CD4-positive, alpha-beta memory T cell (primary cell): ENCODE data around the gene RPS28. TPM values are rescaled to one million over a fixed set of nuclear protein-coding genes. Genes with fewer than 3 reads are reported as not detected.

Source experiments
- CTCF ChIA-PET: fragments of 350-600 bp; sonication (Branson Sonifier 250); formaldehyde crosslinking; loops from one replicate; lab custom pipeline; 2021; ENCODE audit warnings: inconsistent platforms; ENCODE audit not compliant: partially characterized antibody; lab: Charles Lee
- POLR2A ChIA-PET: fragments of 350-600 bp; sonication (Branson Sonifier 250); formaldehyde crosslinking; loops from one replicate; lab custom pipeline; 2021; ENCODE audit not compliant: partially characterized antibody; lab: Charles Lee
- DNase-seq, 5 donors: peaks; one replicate each; pipeline versions ENCODE4 v3.0.0 to v3.0.0-alpha.2; 2020 to 2022; ENCODE audit warnings: mixed read lengths in 1 of 5
- H3K27ac ChIP-seq: one replicate; pipeline ENCODE4 v1.7.0; 2013; ENCODE audit warnings: low read depth, low read length
- H3K27me3 ChIP-seq: 2 replicates; pipeline ENCODE4 v1.7.0; 2013; ENCODE audit warnings: mild to moderate bottlenecking, low read length, moderate library complexity; ENCODE audit not compliant: insufficient read depth
- H3K36me3 ChIP-seq: 2 replicates; pipeline ENCODE4 v1.7.0; 2013; ENCODE audit warnings: mild to moderate bottlenecking, low read length, moderate library complexity; ENCODE audit not compliant: insufficient read depth
- H3K4me1 ChIP-seq: 2 replicates; pipeline ENCODE4 v1.7.0; 2013; ENCODE audit warnings: mild to moderate bottlenecking, low read length, moderate library complexity; ENCODE audit not compliant: insufficient read depth
- H3K4me3 ChIP-seq, 2 donors: one replicate each; pipeline ENCODE4 v1.7.0; 2013; ENCODE audit warnings: low read length in 2 of 2, mild to moderate bottlenecking in 1 of 2
- H3K9me3 ChIP-seq, 2 donors: one replicate each; pipeline ENCODE4 v1.7.0; 2013; ENCODE audit warnings: low read length in 2 of 2, control low read depth in 1 of 2; ENCODE audit not compliant: control insufficient read depth in 1 of 2
- H3K27ac Mint-ChIP-seq, 7 donors: one replicate each; pipeline ENCODE4 v1.8.0; 2020 to 2021; ENCODE audit warnings: mixed read lengths in 7 of 7, mild to moderate bottlenecking in 6 of 7, inconsistent platforms in 3 of 7, moderate library complexity in 3 of 7
- H3K27me3 Mint-ChIP-seq, 2 donors: one replicate each; pipeline ENCODE4 v1.8.0; 2020 to 2021; ENCODE audit warnings: mixed read lengths in 2 of 2
- H3K36me3 Mint-ChIP-seq, 2 donors: one replicate each; pipeline ENCODE4 v1.8.0; 2020 to 2021; ENCODE audit warnings: mixed read lengths in 2 of 2, inconsistent platforms in 1 of 2, mild to moderate bottlenecking in 1 of 2
- H3K4me1 Mint-ChIP-seq, 4 donors: one replicate each; pipeline ENCODE4 v1.8.0; 2020 to 2021; ENCODE audit warnings: mixed read lengths in 4 of 4, mild to moderate bottlenecking in 1 of 4
- H3K4me3 Mint-ChIP-seq, 8 donors: one replicate each; pipeline ENCODE4 v1.8.0; 2020 to 2021; ENCODE audit warnings: mixed read lengths in 8 of 8, mild to moderate bottlenecking in 7 of 8, moderate library complexity in 6 of 8, inconsistent platforms in 3 of 8
- H3K9me3 Mint-ChIP-seq, 8 donors: one replicate each; pipeline ENCODE4 v1.8.0; 2020 to 2021; ENCODE audit warnings: mixed read lengths in 8 of 8, mild to moderate bottlenecking in 5 of 8, inconsistent platforms in 3 of 8, moderate library complexity in 1 of 8
- intact Hi-C: fragments of 100-400 bp; cut with micrococcal nuclease; formaldehyde crosslinking; loops from one replicate; pipeline ENCODE4 v1.15.1; 2023
- polyA plus RNA-seq, 2 donors: library from polyadenylated mRNA; unstranded; fragments of 300-500 nt; fragmentation: Illumina TruSeq; gene quantifications; one replicate each; pipeline ENCODE4 v1.2.3, GENCODE V29; 2021
- total RNA-seq, 2 experiments: library from RNA; stranded (reverse); gene quantifications; one replicate each; pipeline ENCODE4 v1.2.3, GENCODE V29; 2021

Gene RPS28
- total and polyA plus RNA-seq, 4 experiments from 2014 or later = 1,408 to 3,045 (median 2,940) TPM

- peaks cover 0 to 25% of the 10 kb centered on the region in 2 donors for H3K36me3 Mint-ChIP-seq
- POLR2A ChIA-PET = interaction anchor here (1.3 to 3.6 kb wide), 2 partner anchors 9 to 15 kb away, joined by 3 to 14 read pairs; partner anchors contain the start of genes NDUFA7 and RPS28
- no peaks in the 10 kb centered on the region for H3K9me3 ChIP-seq
- no peak overlapping the region for H3K27ac ChIP-seq
- peak overlapping the region in 6 of 7 donors; percentile 33 to 99 (median 80) for H3K27ac Mint-ChIP-seq
- H3K27me3 ChIP-seq = no peaks in the 10 kb centered on the region
- H3K4me3 Mint-ChIP-seq = peak overlapping the region in 2 of 8 donors; percentile 25 to 38
- CTCF ChIA-PET = interaction anchor here (2.1 kb wide), 1 partner anchor 37 kb away, joined by 7 read pairs; no protein-coding TSS in a partner anchor
- intact Hi-C loops = loop anchor here (10.0 kb wide), 1 partner anchor 1111 kb away; no protein-coding TSS in a partner anchor
- DNase-seq = peak in 1 of 5 donors; percentile 22
- H3K4me1 ChIP-seq = peaks cover 39% of the 10 kb centered on the region
- no peaks in the 10 kb centered on the region for H3K36me3 ChIP-seq
- H3K27me3 Mint-ChIP-seq = no peaks in the 10 kb centered on the region
- peaks cover 12 to 43% (median 28%) of the 10 kb centered on the region in 4 donors for H3K4me1 Mint-ChIP-seq
- H3K9me3 Mint-ChIP-seq = no peaks in the 10 kb centered on the region
- H3K4me3 ChIP-seq = no peak overlapping the region
These were observed 15.5 kb upstream of the RPS28 start for GRCh38 chr19:8305798-8306197.

GRCh38 chr19:8306235-8307054, 14.9 kb upstream of the RPS28 start:
- peaks cover 0 to 27% of the 10 kb centered on the region in 2 donors for H3K36me3 Mint-ChIP-seq
- CTCF ChIA-PET = interaction anchor here (2.1 kb wide), 1 partner anchor 37 kb away, joined by 7 read pairs; no protein-coding TSS in a partner anchor
- POLR2A ChIA-PET = interaction anchor here (1.3 to 3.6 kb wide), 3 partner anchors 8 to 38 kb away, joined by 3 to 14 read pairs (median 3); partner anchors contain the start of genes NDUFA7 and RPS28
- Histone ChIP-seq H3K27me3 (no peaks in the 10 kb centered on the region), H3K9me3 (no peaks in the 10 kb centered on the region), H3K4me3 (no peak overlapping the region), H3K4me1 (peaks cover 39% of the 10 kb centered on the region), H3K27ac (peak overlapping the region; percentile 74), H3K36me3 (peaks cover 4% of the 10 kb centered on the region)
- H3K4me1 Mint-ChIP-seq = peaks cover 12 to 43% (median 28%) of the 10 kb centered on the region in 4 donors
- peak in 1 of 5 donors; percentile 15 for DNase-seq
- H3K9me3 Mint-ChIP-seq = no peaks in the 10 kb centered on the region
- intact Hi-C loops = loop anchor here (10.0 kb wide), 1 partner anchor 1112 kb away; no protein-coding TSS in a partner anchor
- no peaks in the 10 kb centered on the region for H3K27me3 Mint-ChIP-seq
- H3K4me3 Mint-ChIP-seq = peak overlapping the region; percentile 86 to 95 (median 92)
- peak overlapping the region; percentile 29 to 99 (median 83) for H3K27ac Mint-ChIP-seq

GRCh38 chr19:8307400-8307964, 13.8 kb upstream of the RPS28 start:
- H3K27me3 ChIP-seq = no peaks in the 10 kb centered on the region
- H3K4me1 ChIP-seq = peaks cover 39% of the 10 kb centered on the region
- Mint-ChIP-seq H3K4me3 (peak overlapping the region; percentile 86 to 95 (median 92)), H3K27me3 (no peaks in the 10 kb centered on the region), H3K27ac (peak overlapping the region; percentile 85 to 99 (median 96)), H3K9me3 (no peaks in the 10 kb centered on the region), H3K36me3 (peaks cover 0 to 21% of the 10 kb centered on the region in 2 donors), H3K4me1 (peaks cover 12 to 43% (median 28%) of the 10 kb centered on the region in 4 donors)
- peak overlapping the region; percentile 74 for H3K27ac ChIP-seq
- no peaks in the 10 kb centered on the region for H3K9me3 ChIP-seq
- intact Hi-C loops = loop anchor here (10.0 kb wide), 1 partner anchor 1113 kb away; no protein-coding TSS in a partner anchor
- ChIA-PET CTCF (interaction anchor here (2.1 kb wide), 1 partner anchor 38 kb away, joined by 7 read pairs; no protein-coding TSS in a partner anchor), POLR2A (interaction anchor here (0.6 to 3.6 kb wide), 4 partner anchors 10 to 82 kb away, joined by 3 to 14 read pairs (median 4); partner anchors contain the start of genes NDUFA7, RAB11B and RPS28)
- peaks cover 6% of the 10 kb centered on the region for H3K36me3 ChIP-seq
- H3K4me3 ChIP-seq = peak overlapping the region; percentile 62 to 71
- DNase-seq = peak in 1 of 5 donors; percentile 40

GRCh38 chr19:8307965-8308866, 13.1 kb upstream of the RPS28 start, which contains the start of gene CD320:
TSS of gene CD320 (minus strand) at chr19:8308358. CDS start at chr19:8308290, 68 bp downstream.
- ChIA-PET POLR2A (interaction anchor here (1.4 to 3.6 kb wide), 3 partner anchors 9 to 36 kb away, joined by 3 to 14 read pairs (median 5); partner anchors contain the start of genes NDUFA7 and RPS28), CTCF (interaction anchor here (2.1 kb wide), 1 partner anchor 39 kb away, joined by 7 read pairs; no protein-coding TSS in a partner anchor)
- no peaks in the 10 kb centered on the region for H3K9me3 Mint-ChIP-seq
- Histone ChIP-seq H3K4me1 (peaks cover 39% of the 10 kb centered on the region), H3K27me3 (no peaks in the 10 kb centered on the region), H3K9me3 (no peaks in the 10 kb centered on the region), H3K36me3 (peaks cover 6% of the 10 kb centered on the region), H3K4me3 (peak within 1 kb of the TSS; percentile 71 to 97), H3K27ac (peak within 1 kb of the TSS; percentile 74)
- peak within 1 kb of the TSS; percentile 89 to 99 (median 96) for H3K27ac Mint-ChIP-seq
- peaks cover 12 to 43% (median 28%) of the 10 kb centered on the region in 4 donors for H3K4me1 Mint-ChIP-seq
- DNase-seq = peak; percentile 88 to 90 (median 89)
- H3K4me3 Mint-ChIP-seq = peak within 1 kb of the TSS; percentile 91 to 95 (median 92)
- intact Hi-C loops = loop anchor here (1.0 to 10.0 kb wide), 3 partner anchors 13 to 1113 kb away; partner anchors contain the start of genes HNRNPM, NDUFA7 and RPS28
- no peaks in the 10 kb centered on the region for H3K27me3 Mint-ChIP-seq
- H3K36me3 Mint-ChIP-seq = peaks cover 0 to 21% of the 10 kb centered on the region in 2 donors

- H3K27ac Mint-ChIP-seq = peak overlapping the region; percentile 89 to 96 (median 92)
- Histone ChIP-seq H3K27ac (peak overlapping the region; percentile 74), H3K4me1 (peaks cover 39% of the 10 kb centered on the region), H3K36me3 (peaks cover 12% of the 10 kb centered on the region), H3K9me3 (no peaks in the 10 kb centered on the region), H3K27me3 (no peaks in the 10 kb centered on the region), H3K4me3 (peak overlapping the region in 1 of 2 donors; percentile 71)
- POLR2A ChIA-PET = interaction anchor here (2.1 to 3.6 kb wide), 2 partner anchors 9 to 12 kb away, joined by 5 to 14 read pairs; partner anchors contain the start of genes NDUFA7 and RPS28
- no peak for DNase-seq
- CTCF ChIA-PET = no interaction called here
- H3K36me3 Mint-ChIP-seq = peaks cover 0 to 24% of the 10 kb centered on the region in 2 donors
- intact Hi-C loops = loop anchor here (1.0 to 10.0 kb wide), 3 partner anchors 12 to 1114 kb away; partner anchors contain the start of genes HNRNPM, NDUFA7 and RPS28
- H3K4me1 Mint-ChIP-seq = peaks cover 12 to 43% (median 28%) of the 10 kb centered on the region in 4 donors
- no peaks in the 10 kb centered on the region for H3K9me3 Mint-ChIP-seq
- H3K27me3 Mint-ChIP-seq = no peaks in the 10 kb centered on the region
- H3K4me3 Mint-ChIP-seq = peak overlapping the region; percentile 91 to 95 (median 92)
These were observed 12.4 kb upstream of the RPS28 start for GRCh38 chr19:8308891-8309291.
